Neural progenitor cell (in vitro differentiated cells): ENCODE results near the gene TREH. TPM values are rescaled to one million over a fixed set of nuclear protein-coding genes. Genes with fewer than 3 reads are reported as not detected.
"Not testable (repeated sequence)": the region's sequence is repeated elsewhere in the genome, so short reads cannot be mapped to it uniquely, and the experiment has no call there.

Source experiments
- DNase-seq: peaks from one replicate; pipeline ENCODE4 v3.0.0-alpha.2; 2016; ENCODE audit warnings: low spot score
- H2AFZ ChIP-seq: fragments of 200-600 bp; sonication (generic); replicated peaks from 2 replicates; pipeline ENCODE4 v1.6.1; 2016; ENCODE audit warnings: antibody characterized with exemption
- H3F3A ChIP-seq: fragments of 200-600 bp; sonication (generic); 2 replicates; pipeline ENCODE4 v1.6.1; 2016; ENCODE audit warnings: antibody characterized with exemption, low read depth
- H3K27ac ChIP-seq: fragments of 200-600 bp; sonication (generic); 2 replicates; pipeline ENCODE4 v1.5.1; 2016; ENCODE audit warnings: mild to moderate bottlenecking
- H3K27me3 ChIP-seq: fragments of 200-600 bp; sonication (generic); 2 replicates; pipeline ENCODE4 v1.6.1; 2016; ENCODE audit warnings: mild to moderate bottlenecking, moderate library complexity
- H3K36me3 ChIP-seq: fragments of 200-600 bp; sonication (generic); 2 replicates; pipeline ENCODE4 v1.5.1; 2016
- H3K4me1 ChIP-seq: fragments of 200-600 bp; sonication (generic); 2 replicates; pipeline ENCODE4 v1.6.1; 2016; ENCODE audit warnings: mixed run types
- H3K4me2 ChIP-seq: fragments of 200-600 bp; sonication (generic); 2 replicates; pipeline ENCODE4 v1.6.1; 2016
- H3K4me3 ChIP-seq: fragments of 200-600 bp; sonication (generic); 2 replicates; pipeline ENCODE4 v1.5.1; 2016
- H3K79me2 ChIP-seq: fragments of 200-600 bp; sonication (generic); 2 replicates; pipeline ENCODE4 v1.6.1; 2016; ENCODE audit warnings: low read depth
- H3K9ac ChIP-seq: fragments of 200-600 bp; sonication (generic); 2 replicates; pipeline ENCODE4 v1.6.1; 2016
- H3K9me3 ChIP-seq: fragments of 200-600 bp; sonication (generic); 2 replicates; pipeline ENCODE4 v1.5.1; 2016; ENCODE audit warnings: low read depth
- H4K20me1 ChIP-seq: fragments of 200-600 bp; sonication (generic); 2 replicates; pipeline ENCODE4 v1.6.1; 2016; ENCODE audit warnings: low read depth
- H3K27ac Mint-ChIP-seq: 3 replicates; pipeline ENCODE4 v1.8.0; 2021; ENCODE audit warnings: mixed read lengths
- H3K27me3 Mint-ChIP-seq: 2 replicates; pipeline ENCODE4 v1.8.0; 2022; ENCODE audit warnings: low read depth, mild to moderate bottlenecking, inconsistent platforms, moderate library complexity, mixed read lengths; ENCODE audit not compliant: insufficient read depth
- H3K36me3 Mint-ChIP-seq: 3 replicates; pipeline ENCODE4 v1.8.0; 2021; ENCODE audit warnings: mixed read lengths
- H3K4me1 Mint-ChIP-seq: 3 replicates; pipeline ENCODE4 v1.8.0; 2021; ENCODE audit warnings: mixed read lengths
- H3K4me3 Mint-ChIP-seq: 3 replicates; pipeline ENCODE4 v1.8.0; 2021; ENCODE audit warnings: mild to moderate bottlenecking, moderate library complexity, mixed read lengths
- H3K9me3 Mint-ChIP-seq: 3 replicates; pipeline ENCODE4 v1.8.0; 2020; ENCODE audit warnings: mixed read lengths
- EZH2 ChIP-seq: fragments of 200-600 bp; sonication (generic); IDR thresholded peaks from 2 replicates; pipeline ENCODE4 v1.6.1; 2017; ENCODE audit warnings: antibody characterized with exemption, mild to moderate bottlenecking, moderate library complexity
- EZH2phosphoT487 ChIP-seq: fragments of 200-600 bp; sonication (generic); IDR thresholded peaks from 2 replicates; pipeline ENCODE4 v1.6.1; 2017; ENCODE audit warnings: antibody characterized with exemption
- total RNA-seq: library from RNA; depleted of rRNA; stranded (reverse); fragments of >200 nt; gene quantifications from 2 replicates; pipeline ENCODE4 v1.2.3, GENCODE V29; 2015; ENCODE audit warnings: low replicate concordance
- TF ChIP-seq, protein P1 (sequence below): fragments of 200-600 bp; sonication (generic); IDR thresholded peaks from 2 replicates; pipeline ENCODE4 v1.5.1; 2017; ENCODE audit warnings: antibody characterized with exemption, mild to moderate bottlenecking

Gene TREH, protein sequence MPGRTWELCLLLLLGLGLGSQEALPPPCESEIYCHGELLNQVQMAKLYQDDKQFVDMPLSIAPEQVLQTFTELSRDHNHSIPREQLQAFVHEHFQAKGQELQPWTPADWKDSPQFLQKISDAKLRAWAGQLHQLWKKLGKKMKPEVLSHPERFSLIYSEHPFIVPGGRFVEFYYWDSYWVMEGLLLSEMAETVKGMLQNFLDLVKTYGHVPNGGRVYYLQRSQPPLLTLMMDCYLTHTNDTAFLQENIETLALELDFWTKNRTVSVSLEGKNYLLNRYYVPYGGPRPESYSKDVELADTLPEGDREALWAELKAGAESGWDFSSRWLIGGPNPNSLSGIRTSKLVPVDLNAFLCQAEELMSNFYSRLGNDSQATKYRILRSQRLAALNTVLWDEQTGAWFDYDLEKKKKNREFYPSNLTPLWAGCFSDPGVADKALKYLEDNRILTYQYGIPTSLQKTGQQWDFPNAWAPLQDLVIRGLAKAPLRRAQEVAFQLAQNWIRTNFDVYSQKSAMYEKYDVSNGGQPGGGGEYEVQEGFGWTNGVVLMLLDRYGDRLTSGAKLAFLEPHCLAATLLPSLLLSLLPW
- total RNA-seq, result not detected in 2 replicates

DNA sequence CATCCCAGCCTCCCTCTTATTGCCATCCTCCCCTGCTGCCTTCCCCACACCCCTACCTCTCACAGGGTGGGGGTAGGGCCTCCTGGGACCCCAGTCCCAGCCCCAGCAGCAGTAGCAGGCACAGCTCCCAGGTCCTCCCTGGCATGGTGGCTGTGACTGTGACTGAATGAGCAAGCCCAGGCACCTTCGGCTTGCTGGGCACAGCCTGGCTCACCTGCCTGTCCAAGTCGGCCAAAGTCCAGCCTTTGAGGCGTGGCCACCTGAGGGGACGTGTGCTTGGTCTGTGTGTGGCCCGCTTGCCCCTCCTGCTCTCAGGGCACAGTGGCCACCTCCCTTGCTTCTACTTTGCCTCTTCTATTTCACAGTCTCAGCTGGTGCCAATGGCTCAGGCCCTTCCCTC lies at the start of gene TREH:
TSS of gene TREH (minus strand) at position 168 of the 400 bp plus-strand sequence. CDS start at position 145, 23 bp downstream.
- no peak within 1 kb of the TSS for H3K4me2 ChIP-seq
- H3K4me3 Mint-ChIP-seq, result no peak within 1 kb of the TSS

DNA sequence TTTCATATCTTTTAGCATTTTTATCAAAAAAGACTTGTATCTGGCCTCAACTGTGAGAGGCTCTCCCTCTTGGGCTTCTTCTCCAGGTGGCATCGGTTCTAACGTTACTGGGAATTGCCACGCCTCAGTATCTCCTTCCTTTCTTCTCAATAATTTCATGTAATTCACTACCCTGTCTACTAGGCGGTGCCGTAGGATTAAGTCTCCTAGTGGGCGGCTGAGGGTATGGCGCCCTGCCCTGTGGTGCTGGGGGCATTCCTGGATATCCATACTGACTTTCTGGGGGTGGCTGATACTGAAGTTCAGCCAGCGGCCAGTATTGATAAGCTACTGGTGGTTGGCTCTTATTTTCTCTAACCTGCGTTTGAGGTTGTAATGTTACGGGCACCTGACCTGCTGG lies 48.7 kb upstream of the TREH start:
- not testable (repeated sequence) for H3K79me2 ChIP-seq, H3K4me3 Mint-ChIP-seq, H3K27me3 Mint-ChIP-seq, H3K36me3 ChIP-seq, H3K4me2 ChIP-seq, DNase-seq, H3K4me1 Mint-ChIP-seq, H3K27ac Mint-ChIP-seq, H4K20me1 ChIP-seq, H3K36me3 Mint-ChIP-seq, H3K9me3 ChIP-seq, H3K9ac ChIP-seq, H3K27ac ChIP-seq, H3K4me1 ChIP-seq, H3F3A ChIP-seq, H2AFZ ChIP-seq, H3K4me3 ChIP-seq
- TF ChIP-seq, protein P1, sequence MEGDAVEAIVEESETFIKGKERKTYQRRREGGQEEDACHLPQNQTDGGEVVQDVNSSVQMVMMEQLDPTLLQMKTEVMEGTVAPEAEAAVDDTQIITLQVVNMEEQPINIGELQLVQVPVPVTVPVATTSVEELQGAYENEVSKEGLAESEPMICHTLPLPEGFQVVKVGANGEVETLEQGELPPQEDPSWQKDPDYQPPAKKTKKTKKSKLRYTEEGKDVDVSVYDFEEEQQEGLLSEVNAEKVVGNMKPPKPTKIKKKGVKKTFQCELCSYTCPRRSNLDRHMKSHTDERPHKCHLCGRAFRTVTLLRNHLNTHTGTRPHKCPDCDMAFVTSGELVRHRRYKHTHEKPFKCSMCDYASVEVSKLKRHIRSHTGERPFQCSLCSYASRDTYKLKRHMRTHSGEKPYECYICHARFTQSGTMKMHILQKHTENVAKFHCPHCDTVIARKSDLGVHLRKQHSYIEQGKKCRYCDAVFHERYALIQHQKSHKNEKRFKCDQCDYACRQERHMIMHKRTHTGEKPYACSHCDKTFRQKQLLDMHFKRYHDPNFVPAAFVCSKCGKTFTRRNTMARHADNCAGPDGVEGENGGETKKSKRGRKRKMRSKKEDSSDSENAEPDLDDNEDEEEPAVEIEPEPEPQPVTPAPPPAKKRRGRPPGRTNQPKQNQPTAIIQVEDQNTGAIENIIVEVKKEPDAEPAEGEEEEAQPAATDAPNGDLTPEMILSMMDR, result peak; percentile 45
- peaks cover 34% of the 10 kb centered on the region for H3K27me3 ChIP-seq
- H3K9me3 Mint-ChIP-seq, result peaks cover 15% of the 10 kb centered on the region

More for the DNA sequence above, at the start of gene TREH:
- Histone ChIP-seq H3K79me2 (no peaks in the 10 kb centered on the region), H3K27ac (no peak within 1 kb of the TSS), H3K9ac (no peak within 1 kb of the TSS), H3K4me3 (no peak within 1 kb of the TSS), H3F3A (no peaks in the 10 kb centered on the region), H3K4me1 (no peaks in the 10 kb centered on the region), H2AFZ (peak within 1 kb of the TSS; percentile 76), H3K9me3 (no peaks in the 10 kb centered on the region), H4K20me1 (no peaks in the 10 kb centered on the region), H3K27me3 (no peaks in the 10 kb centered on the region), H3K36me3 (no peaks in the 10 kb centered on the region)
- Mint-ChIP-seq H3K27ac (no peak within 1 kb of the TSS), H3K36me3 (no peaks in the 10 kb centered on the region), H3K9me3 (peaks cover 6% of the 10 kb centered on the region), H3K4me1 (peaks cover 2% of the 10 kb centered on the region), H3K27me3 (no peaks in the 10 kb centered on the region)
- TF ChIP-seq, protein P1, result no peak
- TF ChIP-seq EZH2, result no peak
- no peak for TF ChIP-seq EZH2phosphoT487
- DNase-seq, result no peak

DNA sequence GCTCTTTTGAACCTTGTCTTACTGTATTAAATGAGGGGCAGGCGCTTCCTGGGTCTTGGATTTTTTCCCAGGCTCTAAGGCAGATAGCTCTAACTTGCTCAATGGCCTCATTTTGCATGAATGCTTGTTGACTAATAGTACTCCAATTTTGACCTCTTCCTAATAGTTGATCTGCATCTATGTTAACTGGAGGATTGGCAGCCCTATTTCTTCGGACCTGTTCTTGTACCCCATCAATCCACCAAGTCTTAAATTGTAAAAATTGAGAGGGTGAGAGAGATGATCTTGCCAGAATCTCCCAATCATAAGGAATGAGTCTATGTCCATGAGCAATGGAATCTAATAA lies 48.2 kb upstream of the TREH start:
- peaks cover 15% of the 10 kb centered on the region for H3K9me3 Mint-ChIP-seq
- H3K4me1 Mint-ChIP-seq, H3K4me3 Mint-ChIP-seq, H3K4me1 ChIP-seq, H3K27ac Mint-ChIP-seq, H3K27me3 Mint-ChIP-seq, H3K36me3 Mint-ChIP-seq, H4K20me1 ChIP-seq, H3F3A ChIP-seq, H3K9ac ChIP-seq, H3K4me3 ChIP-seq, H3K4me2 ChIP-seq, H3K27ac ChIP-seq, H3K79me2 ChIP-seq, H3K36me3 ChIP-seq, DNase-seq, H2AFZ ChIP-seq, H3K9me3 ChIP-seq: not testable (repeated sequence)
- H3K27me3 ChIP-seq, result peaks cover 38% of the 10 kb centered on the region

DNA sequence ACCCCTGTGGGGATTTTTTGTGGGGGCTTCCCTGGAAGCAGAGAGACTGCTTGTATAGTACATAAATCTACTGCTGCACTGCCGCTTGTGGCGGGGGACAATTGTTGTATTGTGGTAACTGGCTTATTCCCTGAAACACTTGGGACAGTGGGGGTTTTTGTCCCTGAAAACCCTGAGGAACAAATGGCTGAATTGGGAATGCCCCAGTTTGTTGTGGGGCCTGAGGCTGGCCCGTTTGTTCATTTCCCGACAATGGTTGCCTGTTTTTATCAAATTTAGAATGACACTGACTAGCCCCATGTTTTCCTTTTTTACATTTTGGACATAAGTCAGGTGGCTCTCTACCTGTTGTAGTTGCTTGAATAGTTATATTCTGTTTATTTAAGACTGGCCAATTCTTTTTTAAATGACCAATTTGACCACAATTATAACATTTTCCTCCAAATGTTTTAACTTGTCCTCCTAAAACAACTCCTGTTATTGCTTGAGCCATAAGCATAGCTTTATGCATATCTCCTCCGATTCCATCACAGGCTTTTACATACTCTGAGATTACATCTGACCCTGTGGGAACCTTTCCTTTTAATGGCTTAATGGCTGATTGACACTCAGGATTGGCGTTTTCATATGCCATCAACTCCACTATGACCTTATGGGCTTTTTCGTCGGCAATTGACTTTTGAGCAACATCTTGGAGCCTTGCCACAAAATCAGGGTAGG lies 47.7 kb upstream of the TREH start:
- not testable (repeated sequence) for H3K4me3 ChIP-seq, H3F3A ChIP-seq, H3K9ac ChIP-seq, H3K27me3 Mint-ChIP-seq, H3K4me3 Mint-ChIP-seq, H3K4me1 Mint-ChIP-seq, H2AFZ ChIP-seq, H3K27ac ChIP-seq, H4K20me1 ChIP-seq, H3K27ac Mint-ChIP-seq, H3K4me1 ChIP-seq, H3K36me3 Mint-ChIP-seq, H3K9me3 ChIP-seq, H3K36me3 ChIP-seq, H3K4me2 ChIP-seq, DNase-seq, H3K79me2 ChIP-seq
- peaks cover 15% of the 10 kb centered on the region for H3K9me3 Mint-ChIP-seq
- peaks cover 43% of the 10 kb centered on the region for H3K27me3 ChIP-seq

DNA sequence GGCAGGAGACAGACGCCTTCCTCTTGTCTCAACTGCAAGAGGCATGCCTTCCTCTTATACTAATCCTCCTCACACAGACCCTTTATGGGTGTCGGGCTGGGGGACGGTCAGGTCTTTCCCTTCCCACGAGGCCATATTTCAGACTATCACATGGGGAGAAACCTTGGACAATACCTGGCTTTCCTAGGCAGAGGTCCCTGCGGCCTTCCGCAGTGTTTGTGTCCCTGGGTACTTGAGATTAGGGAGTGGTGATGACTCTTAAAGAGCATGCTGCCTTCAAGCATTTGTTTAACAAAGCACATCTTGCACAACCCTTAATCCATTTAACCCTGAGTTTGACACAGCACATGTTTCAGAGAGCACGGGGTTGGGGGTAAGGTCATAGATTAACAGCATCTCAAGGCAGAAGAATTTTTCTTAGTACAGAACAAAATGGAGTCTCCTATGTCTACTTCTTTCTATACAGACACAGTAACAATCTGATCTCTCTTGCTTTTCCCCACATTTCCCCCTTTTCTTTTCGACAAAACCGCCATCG lies 42.1 kb upstream of the TREH start:
- not testable (repeated sequence) for H3F3A ChIP-seq, H3K9me3 ChIP-seq, H3K4me3 Mint-ChIP-seq, DNase-seq, H3K27ac ChIP-seq, H3K36me3 ChIP-seq, H3K27ac Mint-ChIP-seq, H3K4me2 ChIP-seq, H3K4me3 ChIP-seq, H3K36me3 Mint-ChIP-seq, H2AFZ ChIP-seq, H3K9ac ChIP-seq, H4K20me1 ChIP-seq, H3K9me3 Mint-ChIP-seq, H3K79me2 ChIP-seq
- Mint-ChIP-seq H3K27me3 (peaks cover 16% of the 10 kb centered on the region), H3K4me1 (peaks cover 27% of the 10 kb centered on the region)
- peaks cover 54% of the 10 kb centered on the region for H3K27me3 ChIP-seq
- peaks cover 12% of the 10 kb centered on the region for H3K4me1 ChIP-seq

DNA sequence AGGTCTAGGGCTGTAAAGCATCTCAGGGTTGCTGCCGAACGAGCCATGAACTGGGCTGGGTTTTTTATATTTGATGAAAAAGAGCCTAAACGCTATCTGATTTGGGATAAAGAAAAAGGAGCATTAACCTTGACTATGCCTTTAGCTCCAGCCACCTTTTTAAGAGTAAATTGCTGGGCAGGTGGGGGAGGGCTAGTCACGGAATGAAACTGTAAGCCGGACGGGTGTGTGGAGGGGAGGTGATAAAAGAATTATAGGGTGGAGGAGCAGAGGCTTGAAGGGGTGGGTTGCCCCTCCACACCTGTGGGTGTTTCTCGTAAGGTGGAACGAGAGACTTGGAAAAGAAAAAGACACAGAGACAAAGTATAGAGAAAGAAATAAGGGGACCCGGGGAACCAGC lies 41.3 kb upstream of the TREH start:
- peak overlapping the region; percentile 27 for H3K4me2 ChIP-seq
- H3K9me3 Mint-ChIP-seq, H3K27ac Mint-ChIP-seq, H3K9me3 ChIP-seq, H3K27ac ChIP-seq, DNase-seq, H3K4me3 Mint-ChIP-seq, H4K20me1 ChIP-seq, H3K36me3 ChIP-seq, H3K9ac ChIP-seq, H3K36me3 Mint-ChIP-seq, H3K79me2 ChIP-seq, H3K4me3 ChIP-seq, H2AFZ ChIP-seq: not testable (repeated sequence)
- H3K27me3 Mint-ChIP-seq, result peaks cover 16% of the 10 kb centered on the region
- H3F3A ChIP-seq, result peaks cover 14% of the 10 kb centered on the region
- peaks cover 14% of the 10 kb centered on the region for H3K4me1 ChIP-seq
- peaks cover 53% of the 10 kb centered on the region for H3K27me3 ChIP-seq
- peaks cover 34% of the 10 kb centered on the region for H3K4me1 Mint-ChIP-seq
